GM12891 (cell line): Measurements from ENCODE around the gene ETV3.

Experiments
- PAX5 ChIP-seq: IDR thresholded peaks from 2 replicates; pipeline ENCODE4 v1.6.1; 2011; ENCODE audit warnings: low read length, moderate library complexity, mild to moderate bottlenecking; ENCODE audit not compliant: insufficient read depth, severe bottlenecking
- POLR2A ChIP-seq: IDR thresholded peaks from 2 replicates; pipeline ENCODE4 v1.6.1; 2011; ENCODE audit warnings: low read depth, low read length, control low read depth
- POLR2AphosphoS5 ChIP-seq: IDR thresholded peaks from 2 replicates; pipeline ENCODE4 v1.6.1; 2011; ENCODE audit warnings: low read depth, low read length, control low read depth
- TAF1 ChIP-seq: IDR thresholded peaks from 2 replicates; pipeline ENCODE4 v1.6.1; 2011; ENCODE audit warnings: low read depth, low read length, control low read depth

- TF ChIP-seq TAF1 = no peak
- no peak for TF ChIP-seq POLR2A
- TF ChIP-seq PAX5 = no peak
- no peak for TF ChIP-seq POLR2AphosphoS5
Measured at GRCh38 chr1:157134442-157134841, 3.8 kb downstream of the ETV3 start.
